ENCODE results near the gene VAV2.

Gene VAV2, protein sequence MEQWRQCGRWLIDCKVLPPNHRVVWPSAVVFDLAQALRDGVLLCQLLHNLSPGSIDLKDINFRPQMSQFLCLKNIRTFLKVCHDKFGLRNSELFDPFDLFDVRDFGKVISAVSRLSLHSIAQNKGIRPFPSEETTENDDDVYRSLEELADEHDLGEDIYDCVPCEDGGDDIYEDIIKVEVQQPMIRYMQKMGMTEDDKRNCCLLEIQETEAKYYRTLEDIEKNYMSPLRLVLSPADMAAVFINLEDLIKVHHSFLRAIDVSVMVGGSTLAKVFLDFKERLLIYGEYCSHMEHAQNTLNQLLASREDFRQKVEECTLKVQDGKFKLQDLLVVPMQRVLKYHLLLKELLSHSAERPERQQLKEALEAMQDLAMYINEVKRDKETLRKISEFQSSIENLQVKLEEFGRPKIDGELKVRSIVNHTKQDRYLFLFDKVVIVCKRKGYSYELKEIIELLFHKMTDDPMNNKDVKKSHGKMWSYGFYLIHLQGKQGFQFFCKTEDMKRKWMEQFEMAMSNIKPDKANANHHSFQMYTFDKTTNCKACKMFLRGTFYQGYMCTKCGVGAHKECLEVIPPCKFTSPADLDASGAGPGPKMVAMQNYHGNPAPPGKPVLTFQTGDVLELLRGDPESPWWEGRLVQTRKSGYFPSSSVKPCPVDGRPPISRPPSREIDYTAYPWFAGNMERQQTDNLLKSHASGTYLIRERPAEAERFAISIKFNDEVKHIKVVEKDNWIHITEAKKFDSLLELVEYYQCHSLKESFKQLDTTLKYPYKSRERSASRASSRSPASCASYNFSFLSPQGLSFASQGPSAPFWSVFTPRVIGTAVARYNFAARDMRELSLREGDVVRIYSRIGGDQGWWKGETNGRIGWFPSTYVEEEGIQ

DNA sequence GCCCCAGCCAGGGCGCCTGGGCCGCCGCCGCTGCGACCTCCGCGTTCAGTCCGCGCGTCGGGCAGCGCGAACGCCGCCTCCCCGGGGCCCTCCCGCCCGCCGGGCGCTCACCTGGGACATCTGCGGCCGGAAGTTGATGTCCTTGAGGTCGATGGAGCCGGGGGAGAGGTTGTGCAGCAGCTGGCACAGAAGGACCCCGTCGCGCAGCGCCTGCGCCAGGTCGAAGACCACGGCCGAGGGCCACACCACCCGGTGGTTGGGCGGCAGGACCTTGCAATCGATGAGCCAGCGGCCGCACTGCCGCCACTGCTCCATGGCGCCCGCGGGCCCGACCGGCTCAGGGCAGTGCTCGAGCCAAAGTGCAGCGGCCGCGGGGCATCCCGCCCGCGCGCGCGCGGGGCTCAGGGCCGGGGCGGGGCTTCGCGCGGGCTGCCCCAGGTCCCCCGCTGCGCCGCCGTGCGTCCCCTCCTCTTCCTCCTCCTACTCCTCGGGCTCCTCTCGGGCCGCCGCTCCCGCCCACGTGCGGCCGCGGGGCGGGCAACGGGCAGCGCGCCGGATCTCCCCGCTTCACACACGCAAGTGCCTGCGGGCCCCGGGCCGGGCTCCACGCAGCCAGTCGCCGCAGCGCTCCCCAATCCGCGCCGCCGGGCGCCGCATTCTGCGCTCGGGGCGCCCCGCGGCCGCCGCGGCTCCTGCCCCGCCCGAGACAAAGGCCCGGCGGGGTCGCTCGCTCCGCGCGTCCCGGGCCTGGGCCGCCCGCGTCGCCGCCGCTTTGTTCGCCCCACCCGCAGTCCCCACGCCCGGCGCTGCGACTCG lies at the start of gene VAV2:
TSS of gene VAV2 (minus strand) at position 361 of the 816 bp plus-strand sequence. CDS start at position 315, 46 bp downstream.
- DNase-seq: peak; percentile 66

- DNase-seq: no peak
Observed at GRCh38 chr9:134041649-134041962, 49.5 kb upstream of the VAV2 start.

GRCh38 chr9:134040781-134041648 lies 48.9 kb upstream of the VAV2 start:
- DNase-seq: no peak

- DNase-seq: no peak
Observed at GRCh38 chr9:134040176-134040565, 48.0 kb upstream of the VAV2 start.

DNA sequence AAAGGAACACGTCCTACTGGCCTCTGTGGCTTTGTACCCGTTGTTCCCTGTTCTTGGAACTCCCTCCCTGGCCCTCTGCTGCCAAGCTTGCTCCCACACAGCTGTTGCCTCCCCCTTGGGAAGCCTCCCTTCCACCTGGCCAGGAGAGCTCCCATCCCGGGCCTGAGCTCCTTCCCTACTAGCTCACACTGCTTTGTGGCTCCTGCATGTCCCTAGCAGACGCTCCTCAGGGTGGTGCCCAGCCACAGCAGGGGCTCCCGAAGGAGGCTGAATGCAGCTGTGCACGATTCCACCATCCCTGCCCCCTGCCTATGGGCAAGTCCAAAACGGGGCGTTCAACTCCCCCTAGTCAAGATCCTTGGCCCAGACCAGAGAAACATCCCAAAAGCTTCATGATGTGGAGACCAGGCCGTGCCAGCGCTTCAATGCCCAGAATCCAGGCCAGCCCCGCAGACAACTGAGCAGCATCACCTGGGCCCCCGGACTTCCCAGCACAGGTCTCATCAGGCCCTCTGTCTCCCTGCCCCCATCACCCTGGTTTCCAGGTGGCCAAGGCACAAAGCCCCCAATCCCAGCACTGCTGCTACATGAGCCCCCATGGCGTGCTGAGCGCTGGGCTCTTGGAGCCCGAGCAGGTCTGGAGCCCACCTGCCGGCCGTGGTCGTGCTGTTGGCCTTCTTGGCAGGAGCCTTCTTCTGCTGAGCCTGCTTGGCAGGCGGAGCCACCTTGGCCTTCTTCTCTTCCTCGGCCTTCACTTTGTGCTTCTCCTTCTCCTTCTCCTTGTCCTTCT lies 47.5 kb upstream of the VAV2 start:
- DNase-seq: no peak

- no peak for DNase-seq
Observed at GRCh38 chr9:134037641-134038040, 45.5 kb upstream of the VAV2 start.

- DNase-seq: no peak
Observed at GRCh38 chr9:134036130-134036529, 44.0 kb upstream of the VAV2 start.

- no peak for DNase-seq
Observed at GRCh38 chr9:134035041-134036039, 43.2 kb upstream of the VAV2 start.

DNA sequence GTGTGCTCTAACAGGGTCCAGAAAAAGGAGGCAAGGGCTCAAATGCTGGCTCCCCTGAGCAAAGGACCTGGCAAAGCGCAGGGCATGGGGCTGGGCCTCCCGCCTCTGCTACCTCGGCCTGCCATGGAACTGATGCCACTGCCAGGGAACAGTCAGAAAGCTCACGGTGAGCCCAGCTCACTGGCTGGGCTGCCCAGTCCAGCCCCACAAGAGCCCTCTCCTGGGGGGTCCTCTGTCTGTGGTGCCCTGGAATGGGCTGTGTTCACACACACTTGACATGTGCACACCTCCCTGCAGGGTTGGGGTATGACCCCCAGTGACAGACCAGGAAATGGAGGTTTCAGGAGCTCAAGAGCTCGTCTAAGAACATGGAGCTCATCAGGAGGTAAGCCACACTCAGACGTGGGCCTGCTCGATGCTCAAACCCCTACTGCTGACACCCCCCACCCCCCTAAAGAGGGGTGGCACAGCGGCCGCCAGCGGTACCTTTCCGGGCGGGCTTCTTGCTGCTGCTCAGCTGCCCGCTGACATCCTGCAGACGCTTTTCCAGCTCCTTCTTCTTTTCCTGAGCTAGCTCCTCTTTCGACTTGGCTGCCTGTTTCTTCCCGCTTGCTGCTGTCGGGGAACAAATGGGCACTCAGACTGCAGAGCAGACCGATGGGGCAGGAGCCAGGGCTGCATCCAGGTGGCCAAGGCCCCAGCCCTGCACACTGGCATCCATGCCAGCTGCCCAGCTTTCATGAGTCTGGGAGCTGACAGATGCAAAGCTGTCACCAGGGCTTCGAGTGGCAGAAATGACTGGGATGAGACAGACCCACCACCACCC lies 42.3 kb upstream of the VAV2 start:
- DNase-seq: no peak

GRCh38 chr9:134033516-134034214 lies 41.5 kb upstream of the VAV2 start:
- no peak for DNase-seq

- no peak for DNase-seq
Observed at GRCh38 chr9:134032456-134033222, 40.5 kb upstream of the VAV2 start.

- no peak for DNase-seq
Observed at GRCh38 chr9:134031783-134032182, 39.7 kb upstream of the VAV2 start.

DNA sequence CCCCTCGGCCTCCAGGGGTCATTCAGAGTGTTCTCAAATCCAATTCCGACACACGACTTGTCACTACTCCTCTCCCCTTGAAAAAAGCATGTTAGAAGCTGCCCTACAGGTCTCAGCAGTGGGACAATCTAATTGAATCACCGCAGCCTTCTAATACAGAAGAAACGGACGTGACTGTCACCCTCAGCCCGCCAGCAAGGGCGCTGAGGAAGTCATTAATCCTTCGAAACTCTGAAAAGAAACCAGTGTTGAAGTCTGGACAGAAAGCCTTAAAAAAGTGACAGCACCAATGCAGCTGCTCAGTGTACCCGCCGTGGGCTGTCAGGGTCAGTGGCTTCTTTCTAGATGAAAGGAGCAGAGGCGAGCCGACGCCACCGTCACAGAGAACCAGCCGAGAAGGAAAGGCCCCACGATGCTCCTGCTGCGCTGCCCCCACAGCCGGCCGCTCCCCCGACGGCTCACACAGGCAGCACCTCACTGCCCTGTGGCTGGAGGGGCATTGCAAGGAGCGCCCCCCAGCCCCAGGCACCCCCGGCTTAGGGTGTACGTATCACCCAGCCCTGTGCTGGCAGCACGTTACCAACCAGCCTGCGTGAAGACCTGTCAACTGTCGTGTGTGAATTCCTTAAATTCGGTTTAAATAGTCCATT lies 38.8 kb upstream of the VAV2 start:
- no peak for DNase-seq

DNA sequence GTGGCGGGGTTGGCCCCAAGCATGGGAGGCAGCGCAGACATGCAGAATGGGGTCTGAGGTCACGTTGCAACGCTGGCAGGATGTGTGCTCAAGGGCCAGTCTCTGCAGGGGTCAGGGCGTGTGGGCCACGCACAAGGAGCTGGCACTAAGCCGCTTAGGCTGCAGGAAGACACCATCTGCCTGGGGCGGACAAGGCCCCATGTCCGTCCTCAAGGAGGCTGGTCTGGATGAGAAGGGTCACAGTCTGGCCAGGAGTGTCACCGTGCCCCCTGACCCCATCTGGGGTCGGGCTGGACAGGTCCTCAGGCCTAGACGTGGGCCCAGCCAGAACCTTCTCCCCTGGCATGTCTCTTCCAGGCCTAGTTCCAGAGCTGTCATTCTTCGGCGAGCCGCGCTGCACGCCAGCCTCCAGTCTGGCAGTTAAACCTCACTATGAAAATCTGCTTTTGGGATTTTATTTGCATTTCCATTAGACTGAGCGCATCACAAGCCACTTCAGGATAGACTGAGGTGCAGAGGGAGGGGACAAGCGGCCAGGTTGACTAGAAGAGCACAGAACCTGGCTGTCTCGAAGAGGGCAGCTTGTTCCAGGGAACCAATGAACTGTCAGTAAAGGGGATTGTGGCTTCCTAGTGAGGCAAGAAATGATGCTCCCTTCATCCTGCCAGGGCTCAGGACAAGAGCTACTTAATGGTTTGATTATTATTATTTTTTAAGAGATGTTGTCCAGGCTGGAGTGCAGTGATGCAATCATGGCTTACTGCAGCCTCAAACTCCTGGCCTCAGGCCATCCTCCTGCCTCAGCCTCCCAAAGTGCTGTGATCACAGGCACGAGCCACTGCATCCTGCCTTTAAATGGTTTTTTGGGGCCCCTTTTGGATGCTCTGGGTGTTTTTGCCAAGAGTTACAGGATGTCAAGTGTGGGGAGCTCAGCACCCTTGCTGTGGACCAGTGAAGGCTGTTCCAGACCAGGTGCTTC lies 37.4 kb upstream of the VAV2 start:
- DNase-seq: no peak

DNA sequence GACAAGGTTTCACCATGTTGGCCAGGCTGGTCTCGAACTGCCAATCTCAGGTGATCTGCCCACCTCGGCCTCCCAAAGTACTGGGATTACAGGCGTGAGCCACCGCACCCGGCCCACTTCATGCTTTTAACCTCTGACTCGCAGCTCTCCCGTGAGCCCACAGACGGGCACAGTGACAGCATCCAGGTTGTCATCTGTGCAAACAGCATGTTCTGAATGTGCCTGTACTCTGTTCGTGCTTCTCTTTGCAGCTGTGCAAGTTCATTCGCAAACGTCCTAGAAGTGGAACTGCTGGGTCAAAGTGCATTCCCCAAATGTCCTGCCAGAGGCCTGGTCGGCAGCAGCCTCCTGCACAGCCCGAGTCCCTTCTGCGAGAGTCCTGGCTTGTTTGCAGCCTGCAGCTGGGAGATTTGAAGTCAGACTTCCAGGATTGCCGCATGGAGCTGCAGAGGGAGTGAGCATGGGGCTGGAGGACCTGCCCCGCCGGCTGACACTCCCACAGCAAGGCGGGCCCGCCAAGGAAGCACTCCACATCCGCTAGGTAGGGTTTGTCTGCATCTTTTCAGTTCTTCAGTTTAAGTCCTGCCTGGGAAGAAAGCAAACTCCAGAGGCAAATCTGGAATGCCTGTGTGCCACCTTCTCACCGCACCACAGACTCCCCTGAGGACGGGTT lies 36.6 kb upstream of the VAV2 start:
- DNase-seq: no peak

All from NCI-H345 (cell line).